GM12891 (cell line): ENCODE data around the gene ELMO1.

ENCODE experiments used
- POLR2A ChIP-seq: IDR thresholded peaks from 2 replicates; pipeline ENCODE4 v1.6.1; 2011; ENCODE audit warnings: low read depth, low read length, control low read depth
- POLR2AphosphoS5 ChIP-seq: IDR thresholded peaks from 2 replicates; pipeline ENCODE4 v1.6.1; 2011; ENCODE audit warnings: low read depth, low read length, control low read depth
- SPI1 ChIP-seq: IDR thresholded peaks from 2 replicates; pipeline ENCODE4 v1.6.1; 2011; ENCODE audit warnings: low read depth, low read length, control low read depth
- TAF1 ChIP-seq: IDR thresholded peaks from 2 replicates; pipeline ENCODE4 v1.6.1; 2011; ENCODE audit warnings: low read depth, low read length, control low read depth

- TF ChIP-seq POLR2A (no peak), POLR2AphosphoS5 (no peak), TAF1 (no peak), SPI1 (no peak)
Measured at GRCh38 chr7:37482505-37482904, 33.8 kb upstream of the ELMO1 start.
